CD4-positive, alpha-beta T cell treated with Interleukin-4 for 1 hour (primary cell): ENCODE data around the gene UNC93B1.

Experiments
- DNase-seq, 2 donors: peaks; one replicate each; pipeline ENCODE4 v3.0.0-alpha.2; 2020 to 2022

The UNC93B1 gene, protein sequence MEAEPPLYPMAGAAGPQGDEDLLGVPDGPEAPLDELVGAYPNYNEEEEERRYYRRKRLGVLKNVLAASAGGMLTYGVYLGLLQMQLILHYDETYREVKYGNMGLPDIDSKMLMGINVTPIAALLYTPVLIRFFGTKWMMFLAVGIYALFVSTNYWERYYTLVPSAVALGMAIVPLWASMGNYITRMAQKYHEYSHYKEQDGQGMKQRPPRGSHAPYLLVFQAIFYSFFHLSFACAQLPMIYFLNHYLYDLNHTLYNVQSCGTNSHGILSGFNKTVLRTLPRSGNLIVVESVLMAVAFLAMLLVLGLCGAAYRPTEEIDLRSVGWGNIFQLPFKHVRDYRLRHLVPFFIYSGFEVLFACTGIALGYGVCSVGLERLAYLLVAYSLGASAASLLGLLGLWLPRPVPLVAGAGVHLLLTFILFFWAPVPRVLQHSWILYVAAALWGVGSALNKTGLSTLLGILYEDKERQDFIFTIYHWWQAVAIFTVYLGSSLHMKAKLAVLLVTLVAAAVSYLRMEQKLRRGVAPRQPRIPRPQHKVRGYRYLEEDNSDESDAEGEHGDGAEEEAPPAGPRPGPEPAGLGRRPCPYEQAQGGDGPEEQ

DNA sequence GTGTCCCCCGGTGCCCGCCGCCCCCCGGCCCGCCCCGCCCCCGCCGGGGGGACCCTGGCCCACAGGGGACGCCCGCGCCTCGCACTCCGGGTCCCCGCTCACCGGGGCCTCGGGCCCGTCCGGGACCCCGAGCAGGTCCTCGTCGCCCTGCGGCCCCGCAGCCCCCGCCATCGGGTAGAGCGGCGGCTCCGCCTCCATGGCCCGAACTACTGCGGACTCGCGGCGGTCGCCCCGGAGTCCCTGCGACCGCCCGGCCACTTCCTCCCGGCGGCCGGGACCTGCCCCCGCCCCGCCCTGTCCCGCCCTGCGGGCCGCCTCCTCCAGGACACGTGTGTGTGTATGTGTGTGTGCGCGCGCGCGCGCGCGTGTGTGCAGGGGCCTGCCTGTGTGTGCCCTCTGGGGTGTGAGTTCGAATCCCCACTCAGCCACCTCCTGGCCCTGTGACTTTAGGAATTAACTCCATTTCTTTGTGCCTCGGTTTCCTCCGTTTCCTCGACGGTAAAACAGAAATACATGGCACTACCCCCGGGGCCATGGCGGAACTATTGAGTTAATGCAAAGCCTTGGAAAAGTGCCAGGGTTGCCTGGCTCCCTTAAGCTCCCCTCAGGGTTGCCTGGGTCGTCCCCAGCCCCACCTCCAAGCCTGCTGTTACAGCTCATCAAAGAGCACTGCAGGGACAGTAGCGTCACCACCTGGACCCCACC is at the start of gene UNC93B1:
TSS of gene UNC93B1 (minus strand) at position 252 of the 705 bp plus-strand sequence. CDS start at position 198, 54 bp downstream.
- peak; percentile 83 to 86 for DNase-seq

DNA sequence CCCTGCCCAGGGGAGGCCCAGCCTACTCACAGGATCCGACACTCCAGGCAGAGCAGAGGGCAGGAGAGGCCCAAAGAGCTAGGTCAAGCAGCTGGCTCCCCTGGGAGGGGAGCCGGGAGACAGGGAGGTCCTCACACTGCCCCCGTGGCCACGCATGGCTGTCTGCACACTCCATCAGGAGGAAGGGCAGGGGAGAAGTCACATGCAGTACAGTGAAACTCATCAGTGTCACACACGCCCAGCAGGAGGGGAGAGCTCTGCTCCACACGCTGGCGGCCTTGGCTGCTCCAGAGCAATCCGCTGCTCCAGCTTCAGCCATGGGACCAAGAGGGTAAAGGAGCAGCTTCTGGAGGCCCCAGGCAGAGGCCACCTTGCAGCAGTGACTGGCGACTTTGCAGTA is 49.2 kb upstream of the UNC93B1 start:
- no peak for DNase-seq

DNA sequence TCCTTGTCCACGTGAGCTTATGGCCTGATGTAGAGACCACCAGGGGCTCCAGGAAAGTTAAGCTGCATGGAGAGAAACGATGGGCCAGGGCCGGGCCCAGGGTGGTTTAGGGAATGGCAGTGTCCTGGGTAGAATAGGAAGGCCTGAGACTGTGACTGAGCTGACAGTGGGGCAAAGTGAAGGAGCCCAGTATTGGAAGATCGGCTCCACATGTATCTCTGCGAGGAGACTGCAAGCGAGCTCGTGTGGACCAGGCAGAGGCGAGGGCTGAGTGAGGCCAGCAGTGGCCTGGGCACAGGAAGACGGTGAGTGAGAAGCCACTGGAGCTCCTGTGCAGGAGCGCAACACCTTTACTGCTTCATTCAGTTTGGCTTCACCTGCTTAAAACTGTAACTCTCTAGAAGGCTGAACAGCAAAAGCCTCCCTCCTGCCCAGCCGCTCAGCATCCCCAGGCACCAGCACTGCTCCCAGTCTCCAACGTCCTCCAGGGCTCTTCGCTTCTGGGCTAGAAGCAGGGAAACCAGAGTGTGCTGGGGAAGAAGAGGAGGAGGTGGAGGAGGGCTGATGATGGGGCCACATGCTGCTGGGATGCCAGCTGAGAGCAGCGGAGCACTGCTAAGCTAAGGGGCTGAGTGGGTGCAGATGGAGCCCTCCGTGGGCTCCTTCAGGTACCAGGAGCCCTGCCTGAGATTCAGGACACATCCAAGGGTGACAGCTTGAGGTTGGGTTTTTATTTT is 48.4 kb upstream of the UNC93B1 start:
- no peak for DNase-seq

DNA sequence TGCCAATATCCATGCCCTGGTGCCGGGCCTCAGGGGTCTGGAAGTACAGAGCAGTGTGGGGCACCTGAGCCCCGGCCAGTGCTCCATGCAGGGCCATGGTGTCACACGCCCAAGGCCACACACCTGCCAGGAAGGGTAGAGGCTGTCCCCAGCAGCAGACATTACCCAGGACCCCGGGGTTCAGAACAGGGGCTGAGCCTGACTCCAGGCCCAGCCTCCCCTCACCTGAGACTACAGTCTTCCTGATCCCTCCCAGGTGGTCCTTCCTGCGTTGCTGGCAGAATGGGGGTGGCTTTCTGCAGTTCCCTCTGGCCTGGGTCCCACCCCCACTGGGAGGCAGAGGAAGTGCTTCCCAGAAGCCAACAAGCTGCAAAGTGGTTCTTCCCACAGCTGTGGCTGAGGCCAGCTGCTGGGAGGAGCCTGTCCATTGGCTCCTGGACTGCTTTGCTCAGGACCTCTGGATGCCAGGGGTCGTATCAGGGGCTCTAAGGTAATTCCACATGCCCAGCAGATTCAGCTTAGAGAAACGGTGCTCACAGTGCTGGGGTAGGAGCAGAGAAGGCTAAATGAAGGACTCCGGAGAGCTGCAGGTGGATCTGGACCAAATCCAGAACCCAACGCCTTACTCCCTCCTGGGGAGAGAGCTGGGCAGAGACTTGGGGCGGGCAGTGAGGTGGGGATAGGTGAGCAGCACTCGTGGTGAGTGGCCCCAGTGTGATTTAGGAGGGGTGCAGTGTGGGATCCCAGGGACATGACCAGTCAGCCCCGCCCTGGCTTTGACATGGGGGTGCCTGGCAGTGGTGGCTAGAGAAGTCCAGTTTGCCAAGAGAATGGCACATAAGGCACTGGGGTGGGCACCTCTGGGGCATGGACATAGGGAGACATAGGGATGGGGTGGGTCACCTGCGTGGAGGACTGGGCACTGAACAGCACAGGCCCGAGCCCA is 47.6 kb upstream of the UNC93B1 start:
- no peak for DNase-seq

DNA sequence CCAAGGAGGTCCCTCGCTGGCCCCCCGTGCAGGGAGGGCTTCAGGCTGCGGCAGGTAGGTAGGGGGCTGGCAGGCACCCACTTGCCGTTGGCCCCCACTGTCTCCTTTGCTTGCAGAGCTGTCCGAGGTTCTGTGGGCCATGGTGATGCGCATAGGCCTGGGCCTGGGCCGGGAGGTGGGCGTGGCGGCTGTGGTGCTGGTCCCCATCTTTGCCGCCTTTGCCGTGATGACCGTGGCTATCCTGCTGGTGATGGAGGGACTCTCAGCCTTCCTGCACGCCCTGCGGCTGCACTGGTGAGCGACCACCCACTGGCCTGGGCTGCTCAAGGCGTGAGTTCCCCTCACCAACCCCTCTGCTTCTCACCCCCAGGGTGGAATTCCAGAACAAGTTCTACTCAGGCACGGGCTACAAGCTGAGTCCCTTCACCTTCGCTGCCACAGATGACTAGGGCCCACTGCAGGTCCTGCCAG is 46.5 kb upstream of the UNC93B1 start:
- DNase-seq = no peak

DNA sequence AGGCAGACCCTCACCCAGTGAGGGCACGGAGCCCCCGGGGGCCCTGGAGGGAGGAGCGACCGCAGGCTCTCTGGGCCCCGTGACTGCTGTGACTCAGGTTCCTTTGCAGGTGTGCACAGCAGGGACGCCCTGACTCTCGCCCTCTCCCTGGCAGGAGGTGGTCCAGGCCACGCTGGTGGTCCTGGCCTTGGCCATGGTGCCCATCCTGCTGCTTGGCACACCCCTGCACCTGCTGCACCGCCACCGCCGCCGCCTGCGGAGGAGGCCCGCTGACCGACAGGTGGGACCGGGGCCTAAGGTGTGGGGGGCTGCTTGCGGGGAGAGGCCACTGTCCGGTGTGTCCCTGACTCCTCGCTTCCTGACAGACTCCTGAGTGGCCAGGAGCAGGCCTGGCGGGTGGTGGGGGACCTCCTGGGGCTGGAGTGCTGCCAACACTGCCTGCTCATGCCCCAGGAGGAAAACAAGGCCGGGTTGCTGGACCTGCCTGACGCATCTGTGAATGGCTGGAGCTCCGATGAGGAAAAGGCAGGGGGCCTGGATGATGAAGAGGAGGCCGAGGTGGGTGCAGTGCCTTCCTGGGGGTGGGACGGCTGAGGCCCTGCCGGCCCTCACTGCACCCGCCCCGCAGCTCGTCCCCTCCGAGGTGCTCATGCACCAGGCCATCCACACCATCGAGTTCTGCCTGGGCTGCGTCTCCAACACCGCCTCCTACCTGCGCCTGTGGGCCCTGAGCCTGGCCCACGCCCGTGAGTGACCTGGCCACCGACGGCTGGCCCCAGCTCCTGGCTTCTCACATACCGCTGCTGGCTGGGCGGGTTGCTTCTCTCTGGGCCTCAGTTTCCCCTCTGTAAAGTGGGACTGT is 45.8 kb upstream of the UNC93B1 start:
- no peak for DNase-seq

DNA sequence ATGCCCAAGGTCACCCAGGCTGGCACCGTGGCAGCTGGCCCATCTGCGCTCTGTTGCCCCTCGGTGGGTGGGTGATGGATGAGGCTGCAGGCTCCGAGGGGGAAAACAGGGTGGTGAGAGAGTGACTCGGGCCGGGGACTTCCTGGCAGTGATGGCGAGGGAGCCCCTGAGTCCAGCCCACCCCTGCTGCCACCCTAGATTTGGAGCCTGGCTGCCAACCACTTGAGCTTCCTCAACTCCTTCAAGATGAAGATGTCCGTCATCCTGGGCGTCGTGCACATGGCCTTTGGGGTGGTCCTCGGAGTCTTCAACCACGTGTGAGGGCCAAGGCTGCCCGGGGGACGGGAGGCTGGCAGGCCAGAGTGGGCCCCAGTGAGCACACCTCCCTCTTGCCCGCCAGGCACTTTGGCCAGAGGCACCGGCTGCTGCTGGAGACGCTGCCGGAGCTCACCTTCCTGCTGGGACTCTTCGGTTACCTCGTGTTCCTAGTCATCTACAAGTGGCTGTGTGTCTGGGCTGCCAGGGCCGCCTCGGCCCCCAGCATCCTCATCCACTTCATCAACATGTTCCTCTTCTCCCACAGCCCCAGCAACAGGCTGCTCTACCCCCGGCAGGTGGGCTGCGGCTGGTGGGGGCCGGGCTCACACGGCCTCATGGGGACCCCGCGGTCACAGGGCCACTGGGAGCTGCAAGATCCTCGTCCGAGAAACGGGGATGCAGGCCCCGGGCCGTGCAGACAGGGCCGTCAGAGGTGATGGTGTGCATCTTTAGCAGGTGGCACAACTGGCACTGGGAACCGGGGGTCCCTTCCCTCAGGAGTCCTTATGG is 45.0 kb upstream of the UNC93B1 start:
- DNase-seq = no peak

DNA sequence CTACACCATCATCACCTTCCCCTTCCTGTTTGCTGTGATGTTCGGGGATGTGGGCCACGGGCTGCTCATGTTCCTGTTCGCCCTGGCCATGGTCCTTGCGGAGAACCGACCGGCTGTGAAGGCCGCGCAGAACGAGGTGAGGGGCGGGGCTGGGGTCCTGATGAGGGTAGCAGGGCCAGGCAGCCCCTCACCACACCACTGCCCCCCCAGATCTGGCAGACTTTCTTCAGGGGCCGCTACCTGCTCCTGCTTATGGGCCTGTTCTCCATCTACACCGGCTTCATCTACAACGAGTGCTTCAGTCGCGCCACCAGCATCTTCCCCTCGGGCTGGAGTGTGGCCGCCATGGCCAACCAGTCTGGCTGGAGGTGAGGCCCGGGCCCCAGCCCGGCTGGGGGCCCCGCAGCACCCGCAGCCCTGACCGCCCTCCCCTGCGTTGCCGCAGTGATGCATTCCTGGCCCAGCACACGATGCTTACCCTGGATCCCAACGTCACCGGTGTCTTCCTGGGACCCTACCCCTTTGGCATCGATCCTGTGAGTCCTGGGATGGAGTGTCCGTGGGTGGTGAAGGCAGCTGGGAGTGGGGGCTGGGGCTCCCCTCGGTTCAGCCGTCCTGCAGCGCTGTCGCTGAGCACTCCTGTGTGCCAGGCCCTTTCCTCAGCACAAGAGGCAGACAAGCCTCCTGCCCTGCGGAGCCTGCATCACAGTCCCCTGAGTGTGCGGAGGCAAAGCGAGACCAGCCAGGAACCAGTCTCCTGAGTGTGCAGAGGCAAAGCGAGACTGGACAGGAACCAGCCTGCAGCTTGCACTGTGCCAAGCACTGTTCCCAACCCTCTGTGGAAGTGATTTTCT is 43.8 kb upstream of the UNC93B1 start:
- no peak for DNase-seq

DNA sequence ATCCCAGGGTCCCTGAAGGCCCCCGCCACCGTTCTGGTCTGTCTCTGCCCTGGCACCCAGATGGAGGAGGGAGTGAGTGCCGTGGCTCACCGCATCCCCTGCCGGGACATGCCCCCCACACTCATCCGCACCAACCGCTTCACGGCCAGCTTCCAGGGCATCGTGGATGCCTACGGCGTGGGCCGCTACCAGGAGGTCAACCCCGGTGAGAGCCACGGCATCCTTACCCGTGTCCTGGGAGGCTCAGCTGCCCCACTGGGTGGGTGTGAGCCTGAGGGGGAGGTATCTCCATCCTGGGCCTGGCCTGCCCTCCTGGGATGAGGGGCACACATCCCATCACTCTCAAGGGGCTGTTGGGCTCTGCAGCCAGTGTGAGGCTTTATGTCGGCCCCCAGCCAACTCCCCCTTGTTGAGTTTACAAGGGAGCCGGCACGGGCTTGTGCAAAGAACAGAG is 41.0 kb upstream of the UNC93B1 start:
- DNase-seq = no peak

DNA sequence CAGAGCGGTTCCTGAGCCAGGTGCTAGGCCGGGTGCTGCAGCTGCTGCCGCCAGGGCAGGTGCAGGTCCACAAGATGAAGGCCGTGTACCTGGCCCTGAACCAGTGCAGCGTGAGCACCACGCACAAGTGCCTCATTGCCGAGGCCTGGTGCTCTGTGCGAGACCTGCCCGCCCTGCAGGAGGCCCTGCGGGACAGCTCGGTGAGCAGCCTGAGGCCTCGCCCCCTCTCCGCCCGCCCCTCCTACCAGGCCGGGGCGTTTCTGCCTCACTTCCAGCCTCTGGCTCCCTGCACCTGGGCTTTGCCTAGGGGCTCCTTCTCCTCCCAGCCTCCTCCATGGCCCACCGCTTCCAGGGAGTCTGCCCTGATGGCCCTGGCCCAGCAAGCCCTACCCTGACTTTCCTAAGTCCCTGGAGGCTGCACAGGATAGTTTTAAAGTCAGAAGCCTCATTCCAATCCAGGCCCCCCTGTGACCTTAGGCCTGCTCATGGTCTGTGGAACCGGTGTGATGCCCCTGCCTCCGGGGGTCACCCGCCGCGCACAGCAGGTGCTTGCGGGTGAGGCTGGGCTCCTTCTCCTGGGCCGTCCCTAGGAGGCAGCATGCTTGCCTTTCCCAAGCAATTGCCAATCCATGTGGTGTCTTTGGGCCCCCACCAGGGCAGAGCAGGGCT is 40.4 kb upstream of the UNC93B1 start:
- no peak for DNase-seq

DNA sequence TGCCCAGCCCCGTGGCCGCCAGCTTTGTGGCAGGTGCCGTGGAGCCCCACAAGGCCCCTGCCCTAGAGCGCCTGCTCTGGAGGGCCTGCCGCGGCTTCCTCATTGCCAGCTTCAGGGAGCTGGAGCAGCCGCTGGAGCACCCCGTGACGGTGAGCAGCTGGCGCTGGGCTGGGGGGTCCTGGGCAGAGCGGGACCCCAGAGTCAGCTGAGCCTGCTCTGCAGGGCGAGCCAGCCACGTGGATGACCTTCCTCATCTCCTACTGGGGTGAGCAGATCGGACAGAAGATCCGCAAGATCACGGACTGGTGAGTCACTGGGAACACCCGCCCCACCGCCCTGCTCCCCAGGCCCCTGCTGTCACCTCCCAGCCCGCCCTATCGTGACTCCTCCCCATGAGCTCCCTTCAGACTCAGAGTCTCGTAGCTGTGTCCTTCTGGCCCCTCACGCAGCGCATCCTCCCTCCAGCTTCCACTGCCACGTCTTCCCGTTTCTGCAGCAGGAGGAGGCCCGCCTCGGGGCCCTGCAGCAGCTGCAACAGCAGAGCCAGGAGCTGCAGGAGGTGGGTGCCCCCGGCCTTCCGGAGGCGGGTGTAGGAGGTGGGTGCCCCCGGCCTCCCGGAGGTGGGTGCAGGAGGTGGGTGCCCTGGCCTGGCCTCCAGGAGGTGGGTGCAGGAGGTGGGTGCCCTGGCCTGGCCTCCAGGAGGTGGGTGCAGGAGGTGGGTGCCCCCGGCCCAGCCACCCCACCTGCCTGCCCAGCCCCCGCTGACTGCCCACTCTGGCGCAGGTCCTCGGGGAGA is 39.6 kb upstream of the UNC93B1 start:
- no peak for DNase-seq

DNA sequence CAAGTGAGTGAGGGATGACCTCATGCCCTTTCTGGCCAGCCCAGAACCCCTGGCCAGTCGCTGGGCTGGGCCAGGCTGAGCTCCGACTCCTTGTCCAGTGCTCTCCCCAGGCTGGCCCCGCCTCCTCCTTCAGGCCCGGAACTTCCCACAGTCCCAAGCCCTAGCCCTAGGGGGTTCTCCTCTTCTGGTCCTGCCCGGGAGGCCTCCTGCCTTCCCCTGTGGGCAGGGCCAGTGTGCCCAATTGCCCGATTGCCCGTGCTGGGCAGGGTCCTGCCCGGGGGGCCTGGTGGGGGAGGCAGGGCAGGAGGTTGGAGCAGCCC is 39.1 kb upstream of the UNC93B1 start:
- no peak for DNase-seq

DNA sequence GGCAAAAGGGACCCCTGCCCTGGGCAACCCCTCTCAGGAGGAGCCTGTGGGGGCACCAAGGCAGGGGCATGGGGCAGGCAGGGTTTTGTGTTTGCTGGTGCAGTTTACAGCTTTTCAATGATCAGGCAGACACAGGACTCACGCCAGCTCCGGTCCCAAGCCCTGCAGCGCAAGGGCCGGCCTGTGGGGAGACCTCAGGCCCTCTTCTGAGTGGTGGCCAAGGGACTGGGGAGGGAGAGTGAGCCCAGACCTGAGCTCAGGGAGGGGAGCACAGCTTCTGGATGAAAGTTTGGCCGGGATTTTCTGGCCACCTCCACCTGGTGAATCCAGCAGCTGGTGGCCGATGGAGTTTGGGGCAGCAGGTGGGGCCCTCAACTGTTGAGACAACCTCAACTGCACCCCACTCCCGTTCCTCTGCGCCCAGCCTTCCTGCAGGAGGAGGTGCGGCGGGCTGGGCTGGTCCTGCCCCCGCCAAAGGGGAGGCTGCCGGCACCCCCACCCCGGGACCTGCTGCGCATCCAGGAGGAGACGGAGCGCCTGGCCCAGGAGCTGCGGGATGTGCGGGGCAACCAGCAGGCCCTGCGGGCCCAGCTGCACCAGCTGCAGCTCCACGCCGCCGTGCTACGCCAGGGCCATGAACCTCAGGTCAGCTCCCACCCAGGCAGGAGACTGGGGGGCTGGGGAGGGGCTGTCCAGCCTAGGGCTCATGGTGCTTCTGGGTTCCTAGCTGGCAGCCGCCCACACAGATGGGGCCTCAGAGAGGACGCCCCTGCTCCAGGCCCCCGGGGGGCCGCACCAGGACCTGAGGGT is 38.5 kb upstream of the UNC93B1 start:
- no peak for DNase-seq

DNA sequence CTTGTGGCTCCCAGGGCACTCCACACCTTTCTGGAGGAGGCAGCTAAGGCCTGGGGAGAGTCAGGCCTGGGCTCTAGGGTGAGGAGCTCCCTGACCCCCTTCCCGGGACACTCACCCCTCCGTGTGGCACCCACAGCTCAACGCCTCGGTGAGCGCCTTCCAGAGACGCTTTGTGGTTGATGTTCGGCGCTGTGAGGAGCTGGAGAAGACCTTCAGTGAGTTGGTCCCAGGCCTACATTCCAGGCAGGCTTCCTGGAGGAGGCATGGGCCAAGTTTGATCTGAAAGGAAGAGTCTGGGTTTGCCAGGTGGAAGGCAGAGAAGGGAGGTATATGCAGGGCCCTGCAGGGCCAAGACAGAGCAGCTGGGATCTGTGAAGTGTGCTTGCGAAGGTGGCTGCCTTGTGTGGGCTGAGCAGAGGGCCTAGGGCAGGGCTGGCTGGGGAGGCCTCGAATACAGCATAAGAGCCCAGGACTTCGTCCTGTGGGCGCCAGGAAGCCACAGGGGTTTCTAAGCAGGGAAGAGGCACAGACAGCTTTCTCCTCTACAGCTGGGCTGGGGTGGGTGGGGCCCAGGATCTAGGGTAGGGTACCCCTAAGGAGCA is 37.8 kb upstream of the UNC93B1 start:
- DNase-seq = no peak

DNA sequence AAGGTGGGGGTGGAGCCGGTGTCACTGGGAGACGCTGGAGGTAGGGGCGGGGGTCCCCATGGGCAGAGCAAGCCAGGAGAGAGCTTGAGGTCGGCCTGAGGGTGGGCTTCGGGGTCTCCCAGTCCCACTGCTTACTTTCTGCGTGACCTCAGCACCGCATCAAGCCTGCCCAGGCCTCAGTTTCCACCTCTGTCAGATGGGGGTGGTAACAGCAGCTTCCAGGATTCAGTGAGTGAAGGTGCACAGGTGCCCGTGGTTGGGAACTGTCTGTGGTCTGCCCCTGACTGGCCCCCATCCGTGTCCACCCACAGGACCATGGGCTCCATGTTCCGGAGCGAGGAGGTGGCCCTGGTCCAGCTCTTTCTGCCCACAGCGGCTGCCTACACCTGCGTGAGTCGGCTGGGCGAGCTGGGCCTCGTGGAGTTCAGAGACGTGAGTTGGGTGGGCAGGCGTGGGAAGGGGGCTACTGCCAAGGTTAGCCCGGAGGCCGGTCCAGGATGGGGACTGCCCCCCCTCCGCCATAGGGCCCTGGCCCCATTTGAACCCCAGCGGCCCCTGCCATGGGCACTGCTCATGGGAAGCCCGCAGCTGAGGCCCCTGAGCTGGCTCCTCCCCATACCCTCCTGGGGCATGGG is 37.2 kb upstream of the UNC93B1 start:
- no peak for DNase-seq
